ENCODE results near the gene FLRT2. TPM values are rescaled to one million over a fixed set of nuclear protein-coding genes. Genes with fewer than 3 reads are reported as not detected.

The FLRT2 gene
- total RNA-seq, 5 donors from 2014 or later (not counting 1 experiment from before 2014, with no cell fraction given): 0.03 to 0.35 (median 0.06) TPM; not detected in 2

GRCh38 chr14:85576218-85576617, 46.3 kb downstream of the FLRT2 start:
- Mint-ChIP-seq H3K36me3 (no peaks in the 10 kb centered on the region), H3K27ac (no peak overlapping the region), H3K4me1 (no peaks in the 10 kb centered on the region), H3K4me3 (no peak overlapping the region), H3K9me3 (no peaks in the 10 kb centered on the region), H3K27me3 (no peaks in the 10 kb centered on the region)
- Histone ChIP-seq H3K27me3 (replicated peaks in 1 of 2; ENCODE audit: control insufficient read depth in 2 of 2, extremely low read depth in 1 of 2, insufficient read depth in 2 of 2, low read length in 1 of 2) (no peaks in the 10 kb centered on the region), H3K4me3 (ENCODE audit: control insufficient read depth in 1 of 2, extremely low read depth in 1 of 2, low read length in 1 of 2) (no peak overlapping the region), H3K36me3 (ENCODE audit: control insufficient read depth in 2 of 2, extremely low read depth in 1 of 2, insufficient read depth in 1 of 2, low read length in 1 of 2) (no peaks in the 10 kb centered on the region), H3K9me3 (no peaks in the 10 kb centered on the region), H3K4me1 (ENCODE audit: control insufficient read depth in 1 of 2, extremely low read depth in 1 of 2, insufficient read depth in 2 of 2, low read length in 2 of 2) (no peaks in the 10 kb centered on the region), H3K27ac (ENCODE audit: low read length) (no peak overlapping the region)
- no peak for DNase-seq
- CTCF ChIA-PET: no interaction called here
- no peak for ATAC-seq (replicated peaks in 1 of 4)
- POLR2A ChIA-PET: no interaction called here
- WGBS (ENCODE audit: insufficient coverage): no CpG with 5 or more reads among the region's 3 CpGs

DNA sequence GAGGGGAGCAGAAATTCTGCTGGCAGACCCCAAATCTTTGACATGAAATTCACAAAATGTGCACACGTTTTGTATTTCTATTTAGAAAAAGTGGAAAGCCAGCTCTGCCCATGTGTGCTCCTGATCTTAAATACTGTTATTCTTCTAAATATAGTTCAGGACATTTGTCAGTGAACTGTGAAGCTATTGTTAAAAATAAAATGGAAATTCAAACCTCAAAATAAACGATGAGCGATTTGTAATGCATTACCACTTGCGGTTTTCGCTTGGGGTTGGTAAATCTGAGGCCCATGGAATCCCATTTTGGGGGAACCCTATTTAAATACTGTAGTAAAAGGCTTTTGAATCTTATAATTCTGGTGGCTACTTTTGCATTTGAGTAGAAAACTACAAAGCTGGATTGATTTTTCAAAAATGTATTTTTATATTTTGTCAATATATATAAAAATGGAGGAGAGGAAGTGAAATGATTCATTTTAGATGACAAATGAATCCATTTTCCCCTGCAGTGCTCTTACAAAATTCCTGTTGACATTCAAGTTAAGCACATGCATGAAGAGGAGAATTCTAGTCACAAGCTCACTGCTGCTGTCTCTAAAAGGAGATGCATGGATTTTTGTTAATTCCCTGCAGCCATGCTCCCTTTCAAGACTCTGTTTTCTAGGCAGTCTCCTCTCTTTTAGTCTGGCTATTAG, 47.1 kb downstream of the FLRT2 start:
- Histone ChIP-seq H3K27me3 (replicated peaks in 1 of 2; ENCODE audit: control insufficient read depth in 2 of 2, extremely low read depth in 1 of 2, insufficient read depth in 2 of 2, low read length in 1 of 2) (no peaks in the 10 kb centered on the region), H3K36me3 (ENCODE audit: control insufficient read depth in 2 of 2, extremely low read depth in 1 of 2, insufficient read depth in 1 of 2, low read length in 1 of 2) (no peaks in the 10 kb centered on the region), H3K4me1 (ENCODE audit: control insufficient read depth in 1 of 2, extremely low read depth in 1 of 2, insufficient read depth in 2 of 2, low read length in 2 of 2) (no peaks in the 10 kb centered on the region), H3K4me3 (ENCODE audit: control insufficient read depth in 1 of 2, extremely low read depth in 1 of 2, low read length in 1 of 2) (no peak overlapping the region), H3K27ac (ENCODE audit: low read length) (no peak overlapping the region), H3K9me3 (no peaks in the 10 kb centered on the region)
- no peaks in the 10 kb centered on the region for H3K36me3 Mint-ChIP-seq
- ChIA-PET POLR2A (no interaction called here), CTCF (no interaction called here)
- no peaks in the 10 kb centered on the region for H3K9me3 Mint-ChIP-seq
- no peak overlapping the region for H3K27ac Mint-ChIP-seq
- ATAC-seq (replicated peaks in 1 of 4) (no peak), DNase-seq (no peak)
- no peaks in the 10 kb centered on the region for H3K4me1 Mint-ChIP-seq
- no peak overlapping the region for H3K4me3 Mint-ChIP-seq
- WGBS (ENCODE audit: insufficient coverage): 80% methylated on average over 1 of the region's 5 CpGs
- H3K27me3 Mint-ChIP-seq: no peaks in the 10 kb centered on the region

DNA sequence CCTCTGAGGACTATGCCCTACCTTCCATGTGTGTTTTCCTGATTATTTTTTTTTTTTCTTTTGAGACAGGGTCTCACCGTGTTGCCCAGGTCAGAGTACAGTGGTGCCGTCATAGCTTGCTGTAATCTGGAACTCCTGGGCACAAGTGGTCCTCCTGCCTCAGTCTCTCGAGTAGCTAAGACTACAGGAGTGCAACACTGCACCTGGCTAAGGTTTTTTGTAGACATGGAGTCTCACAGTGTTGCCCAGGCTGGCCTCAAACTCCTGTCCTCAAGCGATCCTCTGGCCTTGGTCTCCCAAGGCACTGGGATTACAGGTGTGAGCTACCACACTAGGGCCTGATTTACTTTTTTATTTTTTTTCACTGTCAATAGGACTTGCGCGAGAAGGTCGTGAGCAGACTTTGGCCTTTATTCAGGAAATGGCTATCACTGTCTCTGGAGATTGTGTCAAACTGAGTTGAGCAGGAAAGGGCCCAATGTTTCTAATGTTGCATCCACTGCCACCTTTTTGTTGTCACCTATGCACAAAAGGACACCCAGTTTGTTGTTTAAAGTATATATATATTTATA, 47.7 kb downstream of the FLRT2 start:
- Histone ChIP-seq H3K27me3 (replicated peaks in 1 of 2; ENCODE audit: control insufficient read depth in 2 of 2, extremely low read depth in 1 of 2, insufficient read depth in 2 of 2, low read length in 1 of 2) (no peaks in the 10 kb centered on the region), H3K27ac (ENCODE audit: low read length) (no peak overlapping the region), H3K4me3 (ENCODE audit: control insufficient read depth in 1 of 2, extremely low read depth in 1 of 2, low read length in 1 of 2) (no peak overlapping the region), H3K9me3 (no peaks in the 10 kb centered on the region), H3K36me3 (ENCODE audit: control insufficient read depth in 2 of 2, extremely low read depth in 1 of 2, insufficient read depth in 1 of 2, low read length in 1 of 2) (no peaks in the 10 kb centered on the region), H3K4me1 (ENCODE audit: control insufficient read depth in 1 of 2, extremely low read depth in 1 of 2, insufficient read depth in 2 of 2, low read length in 2 of 2) (no peaks in the 10 kb centered on the region)
- ChIA-PET POLR2A (no interaction called here), CTCF (no interaction called here)
- Mint-ChIP-seq H3K36me3 (no peaks in the 10 kb centered on the region), H3K27me3 (no peaks in the 10 kb centered on the region), H3K4me3 (no peak overlapping the region), H3K27ac (no peak overlapping the region), H3K4me1 (no peaks in the 10 kb centered on the region), H3K9me3 (no peaks in the 10 kb centered on the region)
- no peak for ATAC-seq (replicated peaks in 1 of 4)
- WGBS (ENCODE audit: insufficient coverage): 78% methylated on average over 4 of the region's 7 CpGs
- DNase-seq: no peak

GRCh38 chr14:85578357-85578756, 48.4 kb downstream of the FLRT2 start:
- Histone ChIP-seq H3K27ac (ENCODE audit: low read length) (no peak overlapping the region), H3K27me3 (replicated peaks in 1 of 2; ENCODE audit: control insufficient read depth in 2 of 2, extremely low read depth in 1 of 2, insufficient read depth in 2 of 2, low read length in 1 of 2) (no peaks in the 10 kb centered on the region), H3K4me1 (ENCODE audit: control insufficient read depth in 1 of 2, extremely low read depth in 1 of 2, insufficient read depth in 2 of 2, low read length in 2 of 2) (no peaks in the 10 kb centered on the region), H3K36me3 (ENCODE audit: control insufficient read depth in 2 of 2, extremely low read depth in 1 of 2, insufficient read depth in 1 of 2, low read length in 1 of 2) (no peaks in the 10 kb centered on the region), H3K9me3 (no peaks in the 10 kb centered on the region), H3K4me3 (ENCODE audit: control insufficient read depth in 1 of 2, extremely low read depth in 1 of 2, low read length in 1 of 2) (no peak overlapping the region)
- Mint-ChIP-seq H3K27me3 (no peaks in the 10 kb centered on the region), H3K9me3 (no peaks in the 10 kb centered on the region), H3K4me3 (no peak overlapping the region), H3K36me3 (no peaks in the 10 kb centered on the region), H3K4me1 (no peaks in the 10 kb centered on the region), H3K27ac (no peak overlapping the region)
- POLR2A ChIA-PET: no interaction called here
- CTCF ChIA-PET: no interaction called here
- WGBS (ENCODE audit: insufficient coverage): 91% methylated on average over 6 of the region's 8 CpGs
- ATAC-seq (replicated peaks in 1 of 4): no peak
- DNase-seq: no peak

GRCh38 chr14:85578930-85579329, 49.0 kb downstream of the FLRT2 start:
- ChIA-PET POLR2A (no interaction called here), CTCF (no interaction called here)
- no peak overlapping the region for H3K4me3 ChIP-seq (ENCODE audit: control insufficient read depth in 1 of 2, extremely low read depth in 1 of 2, low read length in 1 of 2)
- H3K27me3 ChIP-seq (replicated peaks in 1 of 2; ENCODE audit: control insufficient read depth in 2 of 2, extremely low read depth in 1 of 2, insufficient read depth in 2 of 2, low read length in 1 of 2): no peaks in the 10 kb centered on the region
- Mint-ChIP-seq H3K4me3 (no peak overlapping the region), H3K9me3 (no peaks in the 10 kb centered on the region), H3K36me3 (no peaks in the 10 kb centered on the region), H3K27ac (no peak overlapping the region), H3K4me1 (no peaks in the 10 kb centered on the region), H3K27me3 (no peaks in the 10 kb centered on the region)
- H3K27ac ChIP-seq (ENCODE audit: low read length): no peak overlapping the region
- ATAC-seq (replicated peaks in 1 of 4) (no peak), DNase-seq (no peak)
- no peaks in the 10 kb centered on the region for H3K9me3 ChIP-seq
- H3K4me1 ChIP-seq (ENCODE audit: control insufficient read depth in 1 of 2, extremely low read depth in 1 of 2, insufficient read depth in 2 of 2, low read length in 2 of 2): no peaks in the 10 kb centered on the region
- WGBS (ENCODE audit: insufficient coverage): no CpG with 5 or more reads among the region's 2 CpGs
- no peaks in the 10 kb centered on the region for H3K36me3 ChIP-seq (ENCODE audit: control insufficient read depth in 2 of 2, extremely low read depth in 1 of 2, insufficient read depth in 1 of 2, low read length in 1 of 2)

GRCh38 chr14:85579942-85580341, 50.0 kb downstream of the FLRT2 start:
- CTCF ChIA-PET: interaction anchor here in 1 of 2 donors (0.6 kb wide), 1 partner anchor 27 kb away, joined by 7 read pairs; no protein-coding TSS in a partner anchor
- Mint-ChIP-seq H3K27me3 (no peaks in the 10 kb centered on the region), H3K9me3 (no peaks in the 10 kb centered on the region), H3K27ac (no peak overlapping the region), H3K4me3 (no peak overlapping the region), H3K4me1 (no peaks in the 10 kb centered on the region), H3K36me3 (no peaks in the 10 kb centered on the region)
- Histone ChIP-seq H3K4me1 (ENCODE audit: control insufficient read depth in 1 of 2, extremely low read depth in 1 of 2, insufficient read depth in 2 of 2, low read length in 2 of 2) (no peaks in the 10 kb centered on the region), H3K27ac (ENCODE audit: low read length) (no peak overlapping the region), H3K36me3 (ENCODE audit: control insufficient read depth in 2 of 2, extremely low read depth in 1 of 2, insufficient read depth in 1 of 2, low read length in 1 of 2) (no peaks in the 10 kb centered on the region), H3K9me3 (no peaks in the 10 kb centered on the region), H3K27me3 (replicated peaks in 1 of 2; ENCODE audit: control insufficient read depth in 2 of 2, extremely low read depth in 1 of 2, insufficient read depth in 2 of 2, low read length in 1 of 2) (peaks cover 0 to 2% of the 10 kb centered on the region in 2 experiments), H3K4me3 (ENCODE audit: control insufficient read depth in 1 of 2, extremely low read depth in 1 of 2, low read length in 1 of 2) (no peak overlapping the region)
- POLR2A ChIA-PET: no interaction called here
- no peak for DNase-seq
- ATAC-seq (replicated peaks in 1 of 4): no peak
